GM19240 (cell line): ENCODE measurements around the gene ARHGEF28.

Experiments used
- DNase-seq: peaks from one replicate; pipeline ENCODE4 v3.0.0; 2011; ENCODE audit warnings: low spot score; ENCODE audit not compliant: insufficient read length

The ARHGEF28 gene

DNA sequence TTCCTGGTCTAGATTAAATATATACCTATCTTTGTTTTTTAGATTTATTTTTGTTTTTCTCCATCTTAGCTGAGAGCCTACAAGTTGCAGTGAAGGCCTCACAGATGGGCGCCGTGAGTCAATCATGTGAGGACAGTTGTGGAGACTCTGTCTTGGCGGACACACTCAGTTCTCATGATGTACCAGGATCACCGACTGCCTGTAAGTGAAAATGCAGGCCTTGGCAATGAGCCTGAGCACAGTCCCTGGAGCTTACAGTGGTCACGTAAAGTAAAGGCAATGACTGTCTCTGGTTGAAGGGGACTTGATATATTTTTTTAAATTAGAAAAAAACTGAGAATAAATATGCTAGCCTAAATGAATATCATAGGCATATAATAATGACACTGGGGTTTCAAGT, 271.9 kb downstream of the ARHGEF28 start:
- DNase-seq = no peak

DNA sequence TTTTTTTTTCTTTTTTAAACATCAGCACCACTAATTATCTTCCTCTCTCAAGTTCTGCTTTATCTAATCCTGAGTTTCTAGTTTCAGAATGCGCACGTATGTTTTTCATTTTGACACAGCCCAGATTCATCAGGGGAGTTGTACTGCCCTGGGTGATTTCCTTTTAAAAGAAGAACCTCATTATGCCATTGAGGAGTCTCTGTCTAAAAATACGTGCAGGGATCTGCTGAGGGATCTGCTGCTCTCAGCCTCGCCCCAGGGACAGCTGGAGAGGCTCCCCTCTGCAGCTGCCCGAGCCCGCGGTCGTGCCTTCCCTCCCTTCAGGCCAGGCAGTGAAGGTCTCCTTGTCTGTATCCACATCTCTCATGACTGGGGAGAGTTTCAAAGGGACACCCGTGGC, 273.1 kb downstream of the ARHGEF28 start:
- DNase-seq = no peak

DNA sequence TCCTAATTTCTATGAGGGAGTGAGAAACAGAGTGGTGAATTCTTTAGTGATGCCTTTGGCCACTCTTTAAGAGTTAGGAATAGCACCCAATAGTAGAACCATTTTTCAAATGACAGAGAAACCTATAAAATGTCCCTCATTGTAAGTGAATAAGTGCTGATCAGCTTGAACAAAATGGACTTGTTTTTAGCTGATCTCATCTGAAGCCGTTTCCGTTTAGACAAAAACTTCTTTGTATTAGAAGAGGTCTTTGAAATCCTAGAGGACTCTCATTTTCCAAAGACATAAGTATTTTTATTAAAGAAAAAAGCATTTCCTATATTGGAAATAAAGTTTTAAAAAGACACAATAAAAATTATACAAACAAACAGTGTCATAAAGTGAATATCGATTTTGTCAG, 273.9 kb downstream of the ARHGEF28 start:
- no peak for DNase-seq

DNA sequence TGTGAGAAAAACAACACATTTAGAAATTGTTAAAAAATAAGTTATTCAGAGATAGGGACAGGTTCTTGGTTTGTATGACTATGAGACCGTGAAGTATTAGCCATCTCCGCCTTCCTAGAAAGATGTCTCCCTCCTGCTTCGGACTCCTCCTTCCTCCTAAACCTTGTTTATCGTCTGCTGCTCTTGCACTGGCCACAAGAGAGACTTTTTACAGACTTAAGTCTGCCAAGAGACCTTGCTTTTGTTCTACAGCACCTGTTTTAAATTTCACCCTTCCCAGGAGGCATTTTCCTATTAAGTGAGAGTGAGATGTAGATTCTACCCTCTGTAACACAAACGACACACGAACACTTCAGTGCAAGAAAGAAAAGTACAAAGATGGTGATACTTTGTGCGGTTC, 274.6 kb downstream of the ARHGEF28 start:
- no peak for DNase-seq

DNA sequence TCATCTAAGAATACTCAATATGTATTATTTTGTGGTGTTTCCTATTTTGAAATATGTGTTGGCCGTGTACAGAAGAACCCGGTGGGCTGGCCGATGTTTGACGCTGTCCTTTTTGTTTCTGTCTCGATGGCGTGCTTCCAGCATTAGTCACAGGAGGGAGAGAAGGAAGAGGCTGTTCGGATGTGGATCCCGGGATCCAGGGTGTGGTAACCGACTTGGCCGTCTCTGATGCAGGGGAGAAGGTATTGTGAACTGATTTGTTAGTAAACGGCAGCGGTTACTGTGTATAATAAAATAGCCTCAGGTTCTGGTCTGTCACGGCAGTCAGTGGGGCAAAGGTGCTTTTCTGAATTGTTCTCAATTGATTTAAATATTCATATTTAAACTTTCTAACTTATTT, 275.0 kb downstream of the ARHGEF28 start:
- no peak for DNase-seq

DNA sequence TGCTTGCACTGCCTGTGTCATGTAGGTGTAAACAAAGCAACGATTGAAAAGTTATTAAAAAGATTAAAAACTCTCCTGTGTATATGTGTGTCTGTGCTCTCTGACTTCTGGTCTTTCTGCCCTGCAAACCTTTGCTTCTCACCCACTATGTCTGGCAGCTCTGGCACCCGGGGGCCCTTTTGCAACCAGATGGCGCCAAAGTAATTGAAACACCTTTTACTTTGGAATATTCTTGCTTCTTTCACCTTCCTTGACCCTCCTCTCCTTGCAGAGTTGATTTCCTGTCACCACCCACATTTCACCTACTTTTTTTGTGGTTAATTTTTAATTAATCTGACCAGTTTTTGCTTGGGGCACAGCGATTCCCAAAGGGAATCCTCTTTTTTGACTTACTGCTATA, 275.5 kb downstream of the ARHGEF28 start:
- no peak for DNase-seq

DNA sequence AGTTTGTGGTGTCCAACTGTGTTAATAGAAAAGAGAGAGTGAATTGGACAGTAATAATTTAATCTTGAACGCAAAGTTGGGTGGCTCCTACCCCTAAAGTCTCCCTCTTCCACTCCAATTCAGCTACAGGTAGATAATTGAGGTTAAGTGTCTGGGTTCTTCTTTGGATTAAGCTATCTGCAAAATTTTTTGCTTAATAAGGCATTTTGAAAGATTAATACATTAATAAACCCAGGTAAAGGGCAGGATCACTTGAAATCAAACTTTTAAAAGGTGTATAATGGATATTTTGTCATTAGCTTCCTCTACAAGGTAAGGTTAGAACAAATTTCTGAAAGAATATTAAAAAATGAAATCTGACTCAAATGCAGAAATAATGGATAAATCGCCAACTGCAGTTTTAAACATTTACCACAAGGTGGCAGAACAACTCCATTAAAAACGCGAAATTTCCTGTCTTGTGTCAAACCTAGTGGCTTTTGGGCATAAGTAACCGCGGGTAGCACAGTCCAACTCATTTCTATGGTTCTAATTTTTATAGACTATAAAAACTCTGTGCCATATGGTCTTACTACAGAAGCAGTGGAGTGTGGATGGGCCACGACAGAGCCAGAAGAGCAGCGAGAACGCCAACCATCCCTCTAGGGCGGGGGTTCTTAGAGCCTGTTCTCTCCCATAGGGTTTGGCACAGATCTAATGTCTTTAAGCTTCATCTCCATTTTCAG, 276.5 kb downstream of the ARHGEF28 start:
- no peak for DNase-seq

DNA sequence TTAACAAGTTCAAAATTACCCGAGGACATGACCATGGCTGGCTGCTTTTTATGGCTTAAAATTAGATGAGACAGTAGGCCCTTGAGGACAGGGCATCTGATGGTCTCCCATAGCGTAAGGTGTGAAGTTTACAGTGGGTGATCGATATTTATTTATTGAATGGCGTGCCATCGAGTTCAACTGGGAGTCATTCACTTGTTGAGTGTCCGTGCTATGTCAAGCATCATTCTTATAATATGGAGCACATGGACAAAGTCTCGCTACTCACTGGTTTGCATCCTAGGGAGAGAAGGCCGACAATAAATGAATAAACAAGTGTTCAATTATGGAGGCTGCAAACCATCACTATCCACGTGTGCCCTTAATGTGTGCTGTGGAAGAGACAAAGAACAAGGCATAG, 277.2 kb downstream of the ARHGEF28 start:
- DNase-seq = no peak

DNA sequence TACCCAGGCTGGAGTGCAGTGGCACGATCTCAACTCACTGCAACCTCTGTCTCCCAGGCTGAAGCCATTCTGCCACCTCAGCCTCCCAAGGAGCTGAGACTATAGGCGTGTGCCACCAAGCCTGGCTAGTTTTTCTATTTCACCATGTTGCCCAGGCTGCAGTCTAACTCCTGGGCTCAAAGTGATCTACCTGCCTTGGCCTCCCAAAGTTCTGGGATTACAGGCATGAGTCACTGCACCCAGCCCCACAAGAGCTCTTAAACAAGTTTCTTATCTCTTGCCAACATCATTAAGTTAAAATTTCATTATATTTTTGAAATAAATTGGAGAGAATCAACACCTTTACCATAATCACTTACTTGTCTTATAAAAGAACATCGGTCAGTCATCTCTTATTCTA, 280.3 kb downstream of the ARHGEF28 start:
- DNase-seq = no peak

DNA sequence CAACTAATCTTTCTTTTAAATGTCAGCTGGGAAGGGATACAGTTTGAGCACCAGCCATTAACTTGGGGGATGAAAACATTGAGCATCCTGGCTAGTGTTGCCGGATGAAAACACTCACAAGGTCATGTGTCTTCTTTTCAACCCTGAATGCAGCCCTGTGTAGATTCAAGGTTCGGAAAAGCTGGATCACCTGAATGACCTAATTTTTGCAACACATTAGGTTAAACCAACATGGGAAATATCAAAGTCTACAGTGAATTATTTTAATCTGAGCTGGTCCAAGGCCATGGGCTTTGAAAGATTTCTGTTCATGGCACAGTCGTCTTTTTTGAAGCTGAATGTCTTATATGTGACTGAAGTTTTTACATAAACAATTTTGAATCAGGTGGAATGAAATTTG, 281.2 kb downstream of the ARHGEF28 start:
- no peak for DNase-seq

DNA sequence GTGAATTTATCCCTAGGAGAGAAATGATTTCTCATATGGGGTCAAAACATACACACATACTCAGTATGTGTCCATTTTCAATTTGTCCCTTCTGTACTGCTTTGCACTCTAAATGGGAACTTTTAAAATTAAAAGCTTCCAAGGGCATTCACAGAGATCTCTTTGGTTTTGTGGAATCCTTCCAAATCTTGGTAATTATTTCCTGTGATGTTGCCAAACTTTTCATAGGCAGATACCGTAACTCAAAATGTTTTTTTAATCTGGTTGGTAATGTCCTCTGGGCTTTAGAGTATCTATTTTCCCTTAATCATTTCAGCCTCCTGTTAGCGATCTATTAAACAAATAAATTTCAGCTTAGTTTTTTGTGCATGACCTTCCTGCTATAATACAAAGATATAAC, 282.4 kb downstream of the ARHGEF28 start:
- DNase-seq = no peak

DNA sequence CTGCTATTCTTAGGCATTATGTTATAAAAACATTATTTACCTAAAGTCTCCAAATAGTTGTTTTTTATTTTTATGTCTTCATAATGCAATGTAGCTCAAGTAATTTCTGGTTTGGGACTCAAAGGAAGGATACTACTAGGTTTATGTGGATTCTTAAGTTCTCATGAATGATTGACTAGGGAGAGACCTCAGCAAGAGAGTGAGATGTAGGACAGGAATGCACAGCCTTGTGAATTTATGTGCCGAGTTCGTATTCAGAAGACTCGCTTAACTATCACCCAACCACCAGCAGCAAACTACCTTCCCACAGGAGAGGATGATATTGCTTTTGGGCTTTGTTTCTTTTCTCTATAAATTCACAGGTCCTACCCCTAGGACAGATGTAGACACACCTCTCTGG, 282.9 kb downstream of the ARHGEF28 start:
- no peak for DNase-seq

DNA sequence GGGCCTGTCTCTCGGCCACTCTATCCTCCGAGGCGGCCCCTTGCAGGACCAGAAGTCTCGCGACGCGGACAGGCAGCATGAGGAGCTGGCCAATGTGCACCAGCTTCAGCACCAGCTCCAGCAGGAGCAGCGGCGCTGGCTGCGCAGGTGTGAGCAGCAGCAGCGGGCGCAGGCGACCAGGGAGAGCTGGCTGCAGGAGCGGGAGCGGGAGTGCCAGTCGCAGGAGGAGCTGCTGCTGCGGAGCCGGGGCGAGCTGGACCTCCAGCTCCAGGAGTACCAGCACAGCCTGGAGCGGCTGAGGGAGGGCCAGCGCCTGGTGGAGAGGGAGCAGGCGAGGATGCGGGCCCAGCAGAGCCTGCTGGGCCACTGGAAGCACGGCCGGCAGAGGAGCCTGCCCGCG, 283.5 kb downstream of the ARHGEF28 start:
- DNase-seq = no peak

DNA sequence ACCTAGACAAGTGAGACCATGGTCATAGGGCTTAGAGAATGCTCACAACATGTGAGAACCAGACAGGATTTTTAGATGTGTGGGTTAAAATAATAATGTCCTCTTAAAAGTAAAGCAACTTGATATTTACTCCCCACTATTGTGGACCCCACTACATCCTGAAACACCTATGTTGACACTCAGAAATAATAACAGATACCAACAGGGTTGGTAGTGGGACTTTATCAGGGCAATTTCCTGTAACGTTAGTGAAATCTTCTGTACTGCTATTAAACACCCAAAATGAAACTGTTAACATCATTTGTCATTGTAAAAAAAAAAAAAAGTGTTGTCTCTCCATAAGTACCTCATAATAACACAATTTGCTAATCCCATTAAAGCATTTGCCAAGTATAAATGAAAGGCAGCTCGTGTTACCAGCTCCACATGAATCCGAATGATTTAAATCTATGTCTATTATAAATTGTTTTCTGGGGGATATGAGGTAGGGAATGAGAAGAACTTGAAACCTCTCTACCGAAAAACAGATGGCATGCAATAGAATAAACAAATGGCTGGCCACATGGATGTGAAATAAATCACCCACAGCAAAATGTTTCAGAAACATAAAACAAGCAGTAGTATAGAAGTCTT, 285.9 kb downstream of the ARHGEF28 start:
- DNase-seq = no peak

DNA sequence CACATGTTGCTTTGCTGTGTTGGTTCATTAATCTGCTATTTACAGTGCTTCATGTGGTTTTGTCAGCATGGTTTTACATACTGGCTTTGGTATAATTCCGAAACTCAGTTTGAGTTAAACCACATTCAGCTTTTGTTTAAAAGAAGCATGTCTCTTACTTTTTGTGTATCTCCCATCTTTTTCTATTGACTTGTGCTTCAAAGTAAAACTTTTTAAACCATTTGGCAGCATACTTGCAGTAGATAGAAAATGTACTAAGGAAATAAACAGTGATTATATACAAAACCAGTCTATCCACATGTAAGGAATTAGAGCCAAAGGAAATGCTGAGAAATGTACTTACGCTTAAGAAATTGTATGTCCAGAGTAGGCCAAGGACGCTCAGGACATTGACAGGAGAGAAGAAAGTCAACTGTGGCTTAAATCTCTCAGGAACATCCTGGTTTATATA, 286.9 kb downstream of the ARHGEF28 start:
- DNase-seq = no peak

DNA sequence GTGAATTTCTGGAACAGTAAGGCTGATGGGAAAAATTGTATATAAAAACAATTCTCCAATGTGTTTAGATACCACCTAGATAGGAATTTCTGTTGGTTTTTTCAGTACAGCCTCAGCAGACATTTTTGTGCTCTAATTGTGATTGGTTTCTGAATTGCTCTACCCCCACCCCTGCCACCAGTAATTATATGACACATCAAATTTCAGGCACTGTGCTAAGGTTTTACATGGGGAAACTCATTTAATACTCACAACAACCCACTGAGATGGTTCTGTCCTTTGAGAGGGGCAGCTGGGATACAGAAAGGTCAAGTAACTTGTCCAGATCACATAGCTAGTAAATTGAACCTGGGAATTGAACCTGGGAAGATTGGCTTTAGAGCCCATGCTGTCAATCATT, 288.0 kb downstream of the ARHGEF28 start:
- DNase-seq = no peak

DNA sequence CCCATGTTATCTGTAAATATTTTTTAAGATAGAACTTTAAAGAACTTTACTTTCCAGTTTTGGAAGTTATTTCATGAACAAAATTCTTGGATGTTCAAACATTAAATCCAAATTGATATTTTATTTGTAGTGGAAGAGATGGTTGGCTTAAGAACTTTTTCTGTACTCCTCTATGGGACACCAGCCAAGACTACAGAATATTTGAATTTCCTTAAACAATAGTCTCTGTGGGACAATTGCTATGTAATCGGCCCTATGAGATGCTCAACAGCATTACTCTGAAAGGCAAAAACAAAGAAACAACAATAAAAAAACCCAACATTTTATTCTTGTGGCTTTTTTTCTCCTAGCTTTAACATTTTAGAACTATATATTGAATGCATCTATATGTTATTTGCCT, 289.3 kb downstream of the ARHGEF28 start:
- DNase-seq = no peak

DNA sequence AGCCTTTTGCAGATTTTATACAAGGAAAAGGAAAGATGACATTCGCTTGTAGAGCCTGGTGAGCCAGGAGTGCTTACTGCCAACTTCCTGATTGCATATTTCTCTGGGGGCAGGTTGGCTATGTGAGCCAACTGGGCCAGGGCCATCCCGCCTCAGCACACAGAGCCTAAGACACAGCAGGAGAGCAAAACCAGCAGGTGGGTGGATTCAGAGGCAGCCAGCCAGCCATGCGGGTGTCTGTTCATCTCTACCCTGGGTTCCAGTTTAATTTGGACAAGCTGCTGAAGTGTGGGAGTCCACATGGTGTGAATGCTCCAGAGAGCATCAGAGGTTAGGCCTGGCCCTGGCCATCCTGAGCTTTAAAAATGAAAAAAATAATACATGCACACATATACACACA, 291.4 kb downstream of the ARHGEF28 start:
- no peak for DNase-seq

DNA sequence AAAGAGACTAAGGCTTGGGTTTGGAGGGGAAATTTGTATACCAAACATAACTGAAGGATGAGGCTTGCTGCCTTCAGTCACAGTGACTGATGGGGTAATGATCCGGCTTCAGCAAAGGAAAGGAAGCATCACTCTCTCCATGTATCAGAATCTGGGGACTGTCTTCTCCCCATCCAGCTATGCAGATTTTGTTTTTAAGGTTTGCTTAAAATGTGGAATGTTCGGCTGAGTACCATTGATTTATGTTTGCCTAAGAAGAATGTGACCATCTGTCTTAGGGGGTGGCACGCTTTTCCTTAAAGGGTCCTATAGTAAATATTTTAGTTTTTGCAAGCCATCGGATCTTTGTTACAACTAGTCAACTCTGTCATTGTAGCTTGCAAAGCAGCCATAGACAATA, 291.9 kb downstream of the ARHGEF28 start:
- DNase-seq = no peak

DNA sequence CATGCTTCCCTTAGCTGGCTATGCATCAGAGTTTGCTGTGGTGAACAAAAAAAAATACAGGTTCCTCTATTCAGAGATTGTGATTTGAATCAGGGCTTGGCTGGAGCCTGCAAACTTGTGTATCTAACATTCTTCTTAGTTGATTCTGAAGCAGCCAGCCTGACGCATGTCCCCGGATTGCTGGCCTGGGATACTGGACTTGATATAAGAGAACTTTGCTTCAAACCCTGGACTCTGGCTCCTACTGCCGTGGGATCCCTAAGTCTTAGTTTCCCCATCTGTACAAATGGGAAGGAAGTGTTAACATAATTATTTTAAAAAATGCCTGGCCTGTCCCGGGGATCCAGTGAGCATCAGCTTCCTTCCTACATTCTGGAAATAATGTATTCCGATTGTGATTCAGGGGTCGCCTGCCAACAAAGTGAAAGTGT, 292.8 kb downstream of the ARHGEF28 start:
- DNase-seq = no peak

DNA sequence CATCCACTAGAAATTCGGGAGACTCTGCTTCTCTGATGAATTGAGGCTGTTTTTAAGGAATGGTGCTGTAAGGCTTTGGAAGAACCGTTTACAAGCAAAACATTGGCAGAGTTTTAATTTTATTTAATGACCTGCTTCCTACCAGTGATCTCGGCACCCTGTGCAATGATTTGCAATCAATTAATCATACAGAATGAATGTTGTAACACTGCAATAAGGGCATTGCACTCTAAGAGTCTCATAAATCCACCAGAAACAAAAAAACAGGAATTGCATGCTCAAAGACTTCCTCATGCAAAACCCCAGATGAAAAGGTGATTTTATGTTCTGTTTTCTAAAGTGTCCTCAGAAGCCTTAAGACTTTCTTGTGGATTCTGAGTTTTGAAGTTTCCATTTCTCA, 295.7 kb downstream of the ARHGEF28 start:
- DNase-seq = no peak

DNA sequence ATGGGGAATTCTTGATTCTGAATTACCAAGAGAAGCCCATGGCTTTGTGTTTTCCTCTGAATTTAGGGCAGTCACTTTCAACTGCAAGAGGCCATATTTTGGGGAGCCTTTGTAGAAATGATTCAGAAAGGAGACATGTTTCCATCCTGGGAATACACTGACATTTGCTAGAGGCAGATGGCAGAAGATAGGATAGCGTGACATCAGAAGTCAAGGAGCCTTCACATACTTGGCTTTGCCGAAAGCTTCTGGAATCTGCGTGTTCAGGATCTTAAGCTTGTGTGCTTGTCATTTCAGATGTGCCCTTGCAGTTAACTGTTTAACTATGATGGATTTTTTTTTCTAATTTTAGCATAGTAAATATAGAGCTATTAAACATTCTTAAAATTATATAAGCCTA, 296.2 kb downstream of the ARHGEF28 start:
- no peak for DNase-seq

DNA sequence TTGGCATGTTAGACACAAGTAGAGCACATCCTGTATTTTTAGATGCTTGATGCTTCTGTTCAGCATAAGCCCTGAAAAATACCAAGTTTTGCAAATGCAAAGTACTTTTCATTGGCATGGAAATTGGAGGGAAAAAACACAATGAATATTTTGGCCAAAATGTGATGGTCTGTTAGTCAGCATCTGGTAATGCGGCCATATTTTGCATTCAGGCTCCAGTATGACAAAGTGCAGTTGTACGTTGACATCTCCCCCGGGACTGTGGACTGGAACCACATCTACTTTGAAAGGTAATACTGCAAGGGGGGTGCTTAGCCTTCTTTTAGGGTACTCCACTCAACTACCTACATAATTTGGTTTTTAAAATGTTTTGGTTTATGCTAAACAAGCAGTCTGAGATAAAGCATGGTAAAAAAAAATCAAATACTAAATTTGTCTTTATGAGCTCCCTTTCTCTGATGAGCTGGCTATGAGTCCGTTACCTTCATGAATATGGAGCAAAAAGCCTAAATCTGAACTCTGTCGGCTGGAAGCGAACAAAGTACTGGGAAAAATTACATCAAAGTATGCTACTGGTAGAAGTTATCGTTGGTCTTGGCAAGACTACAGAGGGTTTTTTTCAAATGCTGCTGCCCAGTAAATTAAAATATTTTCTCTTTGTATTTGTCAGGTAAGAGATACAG, 297.0 kb downstream of the ARHGEF28 start:
- DNase-seq = no peak
